HepG2 (cell line): ENCODE results near the gene MT1G. TPM values are rescaled to one million over a fixed set of nuclear protein-coding genes. Genes with fewer than 3 reads are reported as not detected.

Source experiments
- ADNP ChIP-seq: sonication (generic); formaldehyde crosslinking; IDR thresholded peaks from 2 replicates; pipeline ENCODE4 v1.4.0; 2020; ENCODE audit warnings: missing genetic modification reagents
- BCL6 ChIP-seq: IDR thresholded peaks from 2 replicates; pipeline ENCODE4 v1.6.1; 2016; ENCODE audit warnings: missing genetic modification reagents, missing compliant biosample characterization
- BORCS8-MEF2B ChIP-seq: sonication (generic); formaldehyde crosslinking; IDR thresholded peaks from 2 replicates; pipeline ENCODE4 v1.8.0; 2022; ENCODE audit warnings: mild to moderate bottlenecking, missing genetic modification reagents
- CAMTA2 ChIP-seq: sonication (generic); formaldehyde crosslinking; IDR thresholded peaks from 2 replicates; pipeline ENCODE4 v1.4.0; 2020; ENCODE audit warnings: mild to moderate bottlenecking, missing genetic modification reagents, borderline replicate concordance
- CBFB ChIP-seq: sonication (generic); formaldehyde crosslinking; IDR thresholded peaks from 2 replicates; pipeline ENCODE4 v1.4.0; 2020; ENCODE audit warnings: missing genetic modification reagents
- GFI1 ChIP-seq: sonication (generic); formaldehyde crosslinking; IDR thresholded peaks from 2 replicates; pipeline ENCODE4 v1.5.0; 2020; ENCODE audit warnings: missing genetic modification reagents, mild to moderate bottlenecking, borderline replicate concordance
- HNF4A ChIP-seq: sonication (generic); formaldehyde crosslinking; IDR thresholded peaks from 2 replicates; pipeline ENCODE4 v1.4.0; 2020; ENCODE audit warnings: missing genetic modification reagents
- JUN ChIP-seq: sonication (generic); formaldehyde crosslinking; IDR thresholded peaks from 2 replicates; pipeline ENCODE4 v1.4.0; 2020; ENCODE audit warnings: mild to moderate bottlenecking, missing genetic modification reagents
- KDM4B ChIP-seq: sonication (generic); formaldehyde crosslinking; IDR thresholded peaks from 2 replicates; pipeline ENCODE4 v1.4.0; 2020; ENCODE audit warnings: missing genetic modification reagents
- POLR2AphosphoS2 ChIP-seq: IDR thresholded peaks from 2 replicates; pipeline ENCODE4 v1.6.1; 2011; ENCODE audit warnings: low read depth, low read length, improper control_type of control experiment
- PRMT3 ChIP-seq: sonication (generic); formaldehyde crosslinking; IDR thresholded peaks from 2 replicates; pipeline ENCODE4 v1.8.1; 2022; ENCODE audit warnings: low read depth, mild to moderate bottlenecking, moderate library complexity, missing genetic modification reagents, borderline replicate concordance
- RBM39 ChIP-seq: fragments of 200-400 bp; formaldehyde crosslinking; IDR thresholded peaks from one replicate; pipeline ENCODE4 v1.6.1; 2018; ENCODE audit warnings: antibody characterized with exemption, mild to moderate bottlenecking, low read depth, low read length; ENCODE audit not compliant: poor library complexity, severe bottlenecking
- SIX4 ChIP-seq: sonication (generic); formaldehyde crosslinking; IDR thresholded peaks from 2 replicates; pipeline ENCODE4 v1.4.0; 2020; ENCODE audit warnings: missing genetic modification reagents
- ZFP90 ChIP-seq: sonication (generic); formaldehyde crosslinking; IDR thresholded peaks from 2 replicates; pipeline ENCODE4 v1.8.0; 2022; ENCODE audit warnings: missing genetic modification reagents, mild to moderate bottlenecking, inconsistent platforms, borderline replicate concordance
- ZIK1 ChIP-seq: sonication (generic); formaldehyde crosslinking; IDR thresholded peaks from 2 replicates; pipeline ENCODE4 v1.5.0; 2020; ENCODE audit warnings: mild to moderate bottlenecking, low read depth, missing genetic modification reagents, borderline replicate concordance
- ZMYM2 ChIP-seq: sonication (generic); formaldehyde crosslinking; IDR thresholded peaks from 2 replicates; pipeline ENCODE4 v1.8.0; 2022; ENCODE audit warnings: mild to moderate bottlenecking, missing genetic modification reagents
- ZNF30 ChIP-seq: sonication (generic); formaldehyde crosslinking; IDR thresholded peaks from 2 replicates; pipeline ENCODE4 v1.5.0; 2020; ENCODE audit warnings: mild to moderate bottlenecking, missing genetic modification reagents
- ZNF331 ChIP-seq: sonication (generic); formaldehyde crosslinking; IDR thresholded peaks from 2 replicates; pipeline ENCODE4 v1.4.0; 2020; ENCODE audit warnings: missing genetic modification reagents
- ZNF33A ChIP-seq: sonication (generic); formaldehyde crosslinking; IDR thresholded peaks from 2 replicates; pipeline ENCODE4 v1.5.1; 2020; ENCODE audit warnings: missing genetic modification reagents, mild to moderate bottlenecking, moderate library complexity, borderline replicate concordance
- ZNF446 ChIP-seq: sonication (generic); formaldehyde crosslinking; IDR thresholded peaks from 2 replicates; pipeline ENCODE4 v1.5.0; 2020; ENCODE audit warnings: mild to moderate bottlenecking, missing genetic modification reagents
- polyA plus RNA-seq, 8 experiments: library from polyadenylated mRNA; depleted of rRNA in 3 of 8; stranded (reverse) in 7 of 8; unstranded in 1 of 8; fragments of >200 nt; fragmentation: Illumina TruSeq in 4 of 8; extraction: Trizol in 4 of 8; gene quantifications; 2 replicates each; pipeline versions ENCODE4 v1.2.1 to v1.2.3, GENCODE V29; 2011 to 2016; ENCODE audit warnings: low read depth in 4 of 8, missing spikeins in 1 of 8, mixed read lengths in 1 of 8; ENCODE audit not compliant: insufficient read depth in 1 of 8
- total RNA-seq, 5 experiments: library from RNA; depleted of rRNA; stranded (reverse); fragments of >200 nt; fragmentation: Illumina TruSeq; extraction: Trizol; gene quantifications; 2 replicates each; pipeline ENCODE4 v1.2.3, GENCODE V29; 2016; ENCODE audit warnings: low read depth in 1 of 5
- TF ChIP-seq, protein P1 (sequence below): sonication (generic); formaldehyde crosslinking; IDR thresholded peaks from 2 replicates; pipeline ENCODE4 v1.8.0; 2022; ENCODE audit warnings: mild to moderate bottlenecking, missing genetic modification reagents; ENCODE audit not compliant: insufficient replicate concordance
- TF ChIP-seq, protein P2 (sequence below): IDR thresholded peaks from 2 replicates; pipeline ENCODE4 v1.6.1; 2016; ENCODE audit warnings: low read depth
- TF ChIP-seq, protein P3 (sequence below): sonication (generic); formaldehyde crosslinking; conservative IDR thresholded peaks from 2 replicates; pipeline ENCODE4 v1.8.1; 2023; ENCODE audit warnings: missing genetic modification reagents

Gene MT1G
- total and polyA plus RNA-seq, 2 of the 13 experiments (the other 11 are each of a cell fraction or from before 2014, with no cell fraction given), result 3.6 to 377 TPM

DNA sequence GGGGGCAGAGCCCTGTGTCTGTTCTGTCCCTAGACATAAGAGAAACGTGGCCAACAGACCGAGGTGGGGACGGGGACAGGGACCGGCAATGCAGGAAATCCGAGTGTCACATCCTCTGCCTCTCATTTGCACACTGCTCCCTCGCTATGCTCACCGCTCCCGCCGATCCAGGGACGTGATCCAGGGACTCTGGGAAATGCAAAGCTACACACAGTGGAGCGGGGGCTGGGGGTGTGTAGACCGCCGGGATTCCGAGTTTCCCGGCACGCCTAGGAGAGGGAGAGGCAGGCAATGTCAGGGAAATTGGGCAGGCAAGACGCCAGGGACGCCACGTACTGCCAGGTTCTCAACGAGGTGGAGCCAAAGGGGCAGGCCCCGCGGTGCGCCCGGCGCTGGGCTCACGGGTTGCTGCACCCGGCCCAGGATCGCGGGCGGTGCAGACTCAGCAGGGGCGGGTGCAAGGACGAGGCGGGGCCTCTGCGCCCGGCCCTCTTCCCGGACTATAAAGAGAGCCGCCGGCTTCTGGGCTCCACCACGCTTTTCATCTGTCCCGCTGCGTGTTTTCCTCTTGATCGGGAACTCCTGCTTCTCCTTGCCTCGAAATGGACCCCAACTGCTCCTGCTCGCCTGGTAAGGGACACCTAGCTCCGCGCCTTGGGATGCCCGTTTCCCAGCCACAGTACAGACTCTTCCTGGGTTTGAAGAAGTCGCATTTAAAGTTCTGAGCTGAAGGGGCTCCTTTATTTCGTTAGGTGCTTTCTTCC is 14.3 kb upstream of the MT1G start, which contains the start of gene MT1X (continued):
- TF ChIP-seq, protein P1, sequence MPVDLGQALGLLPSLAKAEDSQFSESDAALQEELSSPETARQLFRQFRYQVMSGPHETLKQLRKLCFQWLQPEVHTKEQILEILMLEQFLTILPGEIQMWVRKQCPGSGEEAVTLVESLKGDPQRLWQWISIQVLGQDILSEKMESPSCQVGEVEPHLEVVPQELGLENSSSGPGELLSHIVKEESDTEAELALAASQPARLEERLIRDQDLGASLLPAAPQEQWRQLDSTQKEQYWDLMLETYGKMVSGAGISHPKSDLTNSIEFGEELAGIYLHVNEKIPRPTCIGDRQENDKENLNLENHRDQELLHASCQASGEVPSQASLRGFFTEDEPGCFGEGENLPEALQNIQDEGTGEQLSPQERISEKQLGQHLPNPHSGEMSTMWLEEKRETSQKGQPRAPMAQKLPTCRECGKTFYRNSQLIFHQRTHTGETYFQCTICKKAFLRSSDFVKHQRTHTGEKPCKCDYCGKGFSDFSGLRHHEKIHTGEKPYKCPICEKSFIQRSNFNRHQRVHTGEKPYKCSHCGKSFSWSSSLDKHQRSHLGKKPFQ (CRISPR knock-in tag), result no peak
- TF ChIP-seq ZNF446 (CRISPR knock-in tag) (no peak), BORCS8-MEF2B (CRISPR knock-in tag) (peak; percentile 36; the same call in 1 of the 2 replicates), ZIK1 (CRISPR knock-in tag) (peak; percentile 70; the same call in 1 of the 2 replicates), PRMT3 (no peak), ZFP90 (CRISPR knock-in tag) (peak; percentile 91; the same call in 1 of the 2 replicates), JUN (CRISPR knock-in tag) (peak; percentile 76; the same call in 1 of the 2 replicates), ZNF33A (CRISPR knock-in tag) (no peak), RBM39 (peak; percentile 90), ZNF331 (CRISPR knock-in tag) (peak; percentile 47; the same call in 1 of the 2 replicates), ADNP (CRISPR knock-in tag) (no peak), POLR2AphosphoS2 (no peak), GFI1 (CRISPR knock-in tag) (peak; percentile 68), CBFB (0 out of 2 replicates have a peak, but pooled peaks have one; percentile 28), BCL6 (peak; percentile 33), HNF4A (CRISPR knock-in tag) (peak; percentile 26), ZNF30 (no peak), CAMTA2 (CRISPR knock-in tag) (no peak), SIX4 (CRISPR knock-in tag) (no peak), ZMYM2 (CRISPR knock-in tag) (no peak), KDM4B (no peak)
- TF ChIP-seq, protein P2, sequence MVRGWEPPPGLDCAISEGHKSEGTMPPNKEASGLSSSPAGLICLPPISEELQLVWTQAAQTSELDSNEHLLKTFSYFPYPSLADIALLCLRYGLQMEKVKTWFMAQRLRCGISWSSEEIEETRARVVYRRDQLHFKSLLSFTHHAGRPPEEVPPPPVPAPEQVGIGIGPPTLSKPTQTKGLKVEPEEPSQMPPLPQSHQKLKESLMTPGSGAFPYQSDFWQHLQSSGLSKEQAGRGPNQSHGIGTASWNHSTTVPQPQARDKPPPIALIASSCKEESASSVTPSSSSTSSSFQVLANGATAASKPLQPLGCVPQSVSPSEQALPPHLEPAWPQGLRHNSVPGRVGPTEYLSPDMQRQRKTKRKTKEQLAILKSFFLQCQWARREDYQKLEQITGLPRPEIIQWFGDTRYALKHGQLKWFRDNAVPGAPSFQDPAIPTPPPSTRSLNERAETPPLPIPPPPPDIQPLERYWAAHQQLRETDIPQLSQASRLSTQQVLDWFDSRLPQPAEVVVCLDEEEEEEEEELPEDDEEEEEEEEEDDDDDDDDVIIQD (CRISPR knock-in tag), result no peak
- TF ChIP-seq, protein P3, sequence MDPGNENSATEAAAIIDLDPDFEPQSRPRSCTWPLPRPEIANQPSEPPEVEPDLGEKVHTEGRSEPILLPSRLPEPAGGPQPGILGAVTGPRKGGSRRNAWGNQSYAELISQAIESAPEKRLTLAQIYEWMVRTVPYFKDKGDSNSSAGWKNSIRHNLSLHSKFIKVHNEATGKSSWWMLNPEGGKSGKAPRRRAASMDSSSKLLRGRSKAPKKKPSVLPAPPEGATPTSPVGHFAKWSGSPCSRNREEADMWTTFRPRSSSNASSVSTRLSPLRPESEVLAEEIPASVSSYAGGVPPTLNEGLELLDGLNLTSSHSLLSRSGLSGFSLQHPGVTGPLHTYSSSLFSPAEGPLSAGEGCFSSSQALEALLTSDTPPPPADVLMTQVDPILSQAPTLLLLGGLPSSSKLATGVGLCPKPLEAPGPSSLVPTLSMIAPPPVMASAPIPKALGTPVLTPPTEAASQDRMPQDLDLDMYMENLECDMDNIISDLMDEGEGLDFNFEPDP (CRISPR knock-in tag), result no peak
